ENCODE data around the gene RFTN1.

GRCh38 chr3:16290827-16291196 lies 222.7 kb downstream of the RFTN1 start:
- TF ChIP-seq CTCF (IDR thresholded peaks at IDR 0.05): no peak
- no peak for TF ChIP-seq EP300 (IDR thresholded peaks at IDR 0.05)
- TF ChIP-seq POLR2A (IDR thresholded peaks at IDR 0.05): no peak

Data from tibial nerve (tissue), 4 donors.